GM18499 (cell line): Measurements from ENCODE around the gene CHGA.

ENCODE experiments used
- ATAC-seq: cut with Tn5 transposase; IDR thresholded peaks from one replicate; pipeline ENCODE4 v1.9.1; 2021; ENCODE audit warnings: moderate number of reproducible peaks; ENCODE audit not compliant: insufficient read depth, unreplicated experiment

CHGA gene

GRCh38 chr14:92974541-92975345, 51.8 kb downstream of the CHGA start:
- no peak for ATAC-seq

- ATAC-seq: no peak
Observed at GRCh38 chr14:92976268-92976667, 53.3 kb downstream of the CHGA start.

DNA sequence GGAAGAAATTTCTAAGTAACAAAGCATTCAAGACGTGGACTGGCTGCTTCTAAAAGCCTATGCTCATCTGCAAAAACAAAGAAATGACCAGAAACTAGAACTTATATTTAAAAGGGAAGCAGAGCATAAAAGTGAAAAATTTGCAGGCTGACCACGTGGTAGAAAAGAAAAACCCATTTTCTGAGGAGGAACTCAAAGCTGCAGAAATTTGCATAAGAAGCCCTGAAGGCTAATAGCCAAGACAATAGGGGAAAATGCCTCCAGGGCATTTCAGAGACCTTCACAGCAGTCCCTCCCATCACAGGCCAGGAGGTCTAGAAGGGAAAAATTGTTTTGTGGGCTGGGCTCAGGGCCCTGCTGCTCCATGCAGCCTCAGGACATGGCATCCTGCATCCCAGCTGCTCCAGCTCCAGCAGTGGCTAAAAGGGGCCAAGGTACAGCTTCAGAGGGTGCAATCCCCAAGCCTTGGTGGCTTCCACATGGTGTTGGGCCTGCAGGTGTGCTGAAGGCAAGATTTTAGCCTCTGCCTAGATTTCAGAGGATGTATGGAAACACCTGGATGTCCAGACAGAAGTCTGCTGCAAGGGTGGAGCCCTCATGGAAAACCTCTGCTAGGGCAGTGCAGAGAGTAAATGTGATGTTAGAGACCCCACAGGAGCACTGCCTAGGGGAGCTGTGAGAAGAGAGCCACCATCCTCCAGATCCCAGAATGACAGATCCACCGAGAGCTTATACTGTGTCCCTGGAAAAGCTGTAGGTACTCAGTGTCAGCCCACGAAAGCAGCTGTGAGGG, 55.5 kb downstream of the CHGA start:
- no peak for ATAC-seq

- no peak for ATAC-seq
Observed at GRCh38 chr14:92980866-92981265, 57.9 kb downstream of the CHGA start.

GRCh38 chr14:92981726-92982125, 58.8 kb downstream of the CHGA start:
- no peak for ATAC-seq

DNA sequence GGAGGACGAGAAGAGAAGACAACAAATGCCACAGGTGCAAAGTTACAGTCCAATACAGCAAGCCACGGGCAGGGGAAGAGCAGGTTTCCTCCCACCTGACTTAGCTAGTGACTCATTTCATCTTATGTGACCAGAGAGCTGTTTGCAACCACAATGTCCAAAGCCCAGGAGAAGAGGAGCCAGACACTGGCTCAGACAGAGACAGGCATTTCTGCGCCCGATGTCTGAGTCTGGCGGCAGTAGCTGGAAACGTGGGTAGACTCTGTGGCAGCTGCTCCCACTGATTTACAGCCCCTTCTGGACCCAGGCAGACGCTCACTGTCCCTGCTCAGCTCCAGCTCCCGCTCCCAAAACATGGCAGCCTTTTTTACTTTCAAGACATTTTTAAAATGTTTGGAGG, 60.0 kb downstream of the CHGA start:
- ATAC-seq: no peak

DNA sequence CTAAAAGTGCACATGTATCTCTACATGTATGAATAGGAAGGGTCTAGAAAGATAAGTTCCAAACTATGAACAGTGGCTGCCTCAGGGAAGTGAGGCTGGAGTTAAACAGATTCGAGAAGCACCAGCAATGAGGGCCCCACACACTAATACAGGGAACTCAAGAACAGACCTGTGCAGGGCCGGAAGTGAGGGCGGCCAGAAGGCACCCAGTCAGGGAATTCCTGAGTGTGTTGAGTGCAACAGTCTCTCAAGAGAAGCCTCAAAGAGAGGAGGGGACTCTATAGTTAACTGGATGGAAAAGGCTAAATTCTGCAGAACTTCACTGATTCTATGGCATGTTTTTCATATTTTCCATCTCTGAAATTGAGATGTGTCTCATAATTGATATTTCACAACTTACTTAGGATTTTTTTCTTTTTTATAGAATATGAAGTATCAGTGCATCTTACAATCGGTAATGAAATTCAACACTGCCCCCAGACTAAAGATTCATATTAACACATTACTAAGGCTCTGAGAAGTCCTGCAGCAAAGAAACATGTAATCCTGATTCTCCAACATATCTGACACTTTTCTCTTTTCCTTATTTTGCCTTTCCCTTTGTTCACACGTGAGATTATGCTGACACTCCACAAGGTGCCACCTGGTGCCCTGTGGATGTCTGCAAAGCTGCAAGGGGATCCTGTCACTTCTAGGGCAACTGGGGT, 61.3 kb downstream of the CHGA start:
- ATAC-seq: no peak
